OCI-LY3 (cell line): Measurements from ENCODE around the gene ANAPC15.

ENCODE experiments used
- EZH2phosphoT487 ChIP-seq: fragments of 200-600 bp; shearing (Covaris generic); IDR thresholded peaks from 2 replicates; pipeline ENCODE4 v1.6.1; 2018; ENCODE audit warnings: antibody characterized with exemption, mixed run types, low read depth
- TF ChIP-seq, protein P1 (sequence below): fragments of 200-600, 300-600 bp; sonication (generic); IDR thresholded peaks from 2 replicates; pipeline ENCODE4 v1.5.1; 2014; ENCODE audit warnings: antibody characterized with exemption, low read length, low read depth

DNA sequence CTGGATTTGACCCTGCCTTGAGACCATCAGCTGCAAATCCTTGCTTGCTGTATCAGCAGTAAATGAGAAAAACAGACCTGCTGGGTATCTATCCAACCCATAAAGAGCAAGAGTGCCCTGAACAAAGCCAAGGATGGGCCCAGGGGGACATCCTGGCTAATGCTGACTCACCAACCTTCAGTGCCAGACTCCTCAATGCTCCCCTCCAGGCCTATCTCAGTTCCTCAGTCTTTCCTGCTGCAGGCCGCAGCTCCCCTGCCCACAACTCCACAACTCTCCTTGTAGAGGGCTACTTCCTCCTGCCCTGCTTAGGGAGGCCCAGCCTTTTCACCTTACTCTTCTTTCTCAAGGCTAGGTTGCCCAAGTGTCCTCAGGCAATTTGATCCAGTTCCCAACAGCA lies 12.0 kb downstream of the ANAPC15 start:
- TF ChIP-seq, protein P1, sequence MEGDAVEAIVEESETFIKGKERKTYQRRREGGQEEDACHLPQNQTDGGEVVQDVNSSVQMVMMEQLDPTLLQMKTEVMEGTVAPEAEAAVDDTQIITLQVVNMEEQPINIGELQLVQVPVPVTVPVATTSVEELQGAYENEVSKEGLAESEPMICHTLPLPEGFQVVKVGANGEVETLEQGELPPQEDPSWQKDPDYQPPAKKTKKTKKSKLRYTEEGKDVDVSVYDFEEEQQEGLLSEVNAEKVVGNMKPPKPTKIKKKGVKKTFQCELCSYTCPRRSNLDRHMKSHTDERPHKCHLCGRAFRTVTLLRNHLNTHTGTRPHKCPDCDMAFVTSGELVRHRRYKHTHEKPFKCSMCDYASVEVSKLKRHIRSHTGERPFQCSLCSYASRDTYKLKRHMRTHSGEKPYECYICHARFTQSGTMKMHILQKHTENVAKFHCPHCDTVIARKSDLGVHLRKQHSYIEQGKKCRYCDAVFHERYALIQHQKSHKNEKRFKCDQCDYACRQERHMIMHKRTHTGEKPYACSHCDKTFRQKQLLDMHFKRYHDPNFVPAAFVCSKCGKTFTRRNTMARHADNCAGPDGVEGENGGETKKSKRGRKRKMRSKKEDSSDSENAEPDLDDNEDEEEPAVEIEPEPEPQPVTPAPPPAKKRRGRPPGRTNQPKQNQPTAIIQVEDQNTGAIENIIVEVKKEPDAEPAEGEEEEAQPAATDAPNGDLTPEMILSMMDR, result no peak
- TF ChIP-seq EZH2phosphoT487, result no peak
